ENCODE data around the gene SLC35G4. TPM values are rescaled to one million over a fixed set of nuclear protein-coding genes. Genes with fewer than 3 reads are reported as not detected.

The SLC35G4 gene
- total RNA-seq, 2 donors from 2014 or later: not detected

DNA sequence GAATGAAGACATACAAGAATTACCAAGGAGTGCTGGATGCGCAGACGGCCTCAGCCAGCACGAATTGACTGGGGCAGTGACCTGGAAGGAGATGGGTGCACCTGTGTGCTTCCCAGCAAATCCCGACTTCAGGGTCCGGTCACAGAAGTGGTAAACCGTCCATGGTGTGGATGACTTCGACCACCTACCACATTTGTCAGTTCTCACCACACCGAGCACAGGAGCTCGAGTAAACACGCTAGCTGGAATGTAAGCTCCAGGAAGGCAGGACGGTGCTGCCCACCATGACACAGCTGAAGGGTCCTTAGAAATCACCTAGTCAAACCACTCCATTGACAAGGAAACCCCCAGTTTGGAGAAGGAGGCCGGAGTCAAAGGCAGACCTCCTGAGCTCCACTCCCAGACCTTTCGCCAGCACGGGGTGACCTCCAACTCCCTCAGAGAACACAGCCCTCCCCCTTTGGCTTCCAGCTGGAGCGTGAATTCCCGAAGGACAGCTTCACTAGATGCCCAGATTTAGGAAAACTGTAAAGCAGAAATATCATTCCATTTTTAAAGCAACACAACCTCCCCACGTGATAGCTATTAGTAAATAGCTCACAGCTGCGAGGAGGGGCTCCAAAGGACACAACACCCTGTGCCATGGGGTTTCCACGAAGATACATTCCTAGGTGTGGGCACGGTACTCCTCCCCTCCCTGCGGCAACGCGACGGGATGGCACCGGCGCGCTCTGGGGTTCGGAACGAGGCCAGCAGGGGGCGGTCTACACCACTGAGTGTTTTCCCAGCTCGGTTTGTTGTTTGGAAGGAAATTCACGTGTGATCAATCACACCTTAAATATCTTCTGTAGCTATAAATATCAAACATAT is 45.6 kb downstream of the SLC35G4 start:
- H3K4me3 ChIP-seq: peak overlapping the region; percentile 36
- ATAC-seq (ENCODE audit: insufficient number of reproducible peaks, low FRiP score, low read depth): no peak

DNA sequence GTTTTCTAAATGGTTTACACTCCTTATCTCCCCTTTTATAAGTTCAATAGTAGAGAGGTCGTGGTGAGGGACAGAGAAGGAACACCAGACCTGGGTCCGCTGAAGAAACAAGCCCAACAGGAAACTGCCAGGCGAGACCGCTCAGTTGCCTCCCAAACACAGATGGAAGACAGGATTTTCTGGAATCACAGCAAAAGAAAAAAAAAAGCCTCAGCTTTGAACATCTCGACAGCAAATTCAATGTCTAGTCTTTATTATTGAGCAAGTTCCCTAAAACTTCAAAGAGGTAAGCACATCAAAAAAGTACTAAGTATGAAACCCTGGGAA is 46.2 kb downstream of the SLC35G4 start:
- H3K9me3 ChIP-seq: no peaks in the 10 kb centered on the region
- H3K36me3 ChIP-seq: no peaks in the 10 kb centered on the region
- ATAC-seq (ENCODE audit: insufficient number of reproducible peaks, low FRiP score, low read depth): no peak
- H3K27me3 ChIP-seq (replicated peaks; ENCODE audit: insufficient read depth): no peaks in the 10 kb centered on the region
- H3K4me1 ChIP-seq (ENCODE audit: control insufficient read depth in 1 of 2, low read depth in 2 of 2): no peaks in the 10 kb centered on the region
- DNase-seq (ENCODE audit: low spot score): no peak
- H3K4me3 ChIP-seq: peak overlapping the region; percentile 36
- TF ChIP-seq, protein P1, sequence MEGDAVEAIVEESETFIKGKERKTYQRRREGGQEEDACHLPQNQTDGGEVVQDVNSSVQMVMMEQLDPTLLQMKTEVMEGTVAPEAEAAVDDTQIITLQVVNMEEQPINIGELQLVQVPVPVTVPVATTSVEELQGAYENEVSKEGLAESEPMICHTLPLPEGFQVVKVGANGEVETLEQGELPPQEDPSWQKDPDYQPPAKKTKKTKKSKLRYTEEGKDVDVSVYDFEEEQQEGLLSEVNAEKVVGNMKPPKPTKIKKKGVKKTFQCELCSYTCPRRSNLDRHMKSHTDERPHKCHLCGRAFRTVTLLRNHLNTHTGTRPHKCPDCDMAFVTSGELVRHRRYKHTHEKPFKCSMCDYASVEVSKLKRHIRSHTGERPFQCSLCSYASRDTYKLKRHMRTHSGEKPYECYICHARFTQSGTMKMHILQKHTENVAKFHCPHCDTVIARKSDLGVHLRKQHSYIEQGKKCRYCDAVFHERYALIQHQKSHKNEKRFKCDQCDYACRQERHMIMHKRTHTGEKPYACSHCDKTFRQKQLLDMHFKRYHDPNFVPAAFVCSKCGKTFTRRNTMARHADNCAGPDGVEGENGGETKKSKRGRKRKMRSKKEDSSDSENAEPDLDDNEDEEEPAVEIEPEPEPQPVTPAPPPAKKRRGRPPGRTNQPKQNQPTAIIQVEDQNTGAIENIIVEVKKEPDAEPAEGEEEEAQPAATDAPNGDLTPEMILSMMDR (IDR thresholded peaks at IDR 0.05): no peak
- no peak overlapping the region for H3K27ac ChIP-seq

More for the DNA sequence above, 45.6 kb downstream of the SLC35G4 start:
- no peak overlapping the region for H3K27ac ChIP-seq
- DNase-seq (ENCODE audit: low spot score): no peak
- TF ChIP-seq, protein P1 (IDR thresholded peaks at IDR 0.05): peak; percentile 72
- no peaks in the 10 kb centered on the region for H3K9me3 ChIP-seq
- no peaks in the 10 kb centered on the region for H3K4me1 ChIP-seq (ENCODE audit: control insufficient read depth in 1 of 2, low read depth in 2 of 2)
- H3K27me3 ChIP-seq (replicated peaks; ENCODE audit: insufficient read depth): no peaks in the 10 kb centered on the region
- no peaks in the 10 kb centered on the region for H3K36me3 ChIP-seq

DNA sequence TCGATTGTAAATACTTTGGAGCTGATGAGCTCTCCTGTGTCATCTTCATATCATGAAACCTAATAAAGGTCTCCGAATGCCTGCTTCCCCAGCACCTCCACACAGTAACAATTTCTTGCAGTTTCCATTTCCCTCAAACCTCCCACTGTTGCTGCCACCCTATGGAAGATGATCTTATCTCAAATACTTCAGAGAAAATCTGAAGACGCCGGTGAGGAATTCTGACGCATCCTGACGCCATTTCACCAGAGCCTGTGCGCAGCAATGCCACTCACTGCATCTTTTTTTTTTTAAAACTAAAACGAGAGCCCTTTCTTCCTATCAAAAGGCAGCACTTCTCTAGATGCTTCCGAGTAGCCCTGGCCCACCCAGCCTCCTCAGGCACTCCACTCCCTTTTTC is 47.8 kb downstream of the SLC35G4 start:
- TF ChIP-seq, protein P1 (IDR thresholded peaks at IDR 0.05): no peak
- DNase-seq (ENCODE audit: low spot score): no peak

DNA sequence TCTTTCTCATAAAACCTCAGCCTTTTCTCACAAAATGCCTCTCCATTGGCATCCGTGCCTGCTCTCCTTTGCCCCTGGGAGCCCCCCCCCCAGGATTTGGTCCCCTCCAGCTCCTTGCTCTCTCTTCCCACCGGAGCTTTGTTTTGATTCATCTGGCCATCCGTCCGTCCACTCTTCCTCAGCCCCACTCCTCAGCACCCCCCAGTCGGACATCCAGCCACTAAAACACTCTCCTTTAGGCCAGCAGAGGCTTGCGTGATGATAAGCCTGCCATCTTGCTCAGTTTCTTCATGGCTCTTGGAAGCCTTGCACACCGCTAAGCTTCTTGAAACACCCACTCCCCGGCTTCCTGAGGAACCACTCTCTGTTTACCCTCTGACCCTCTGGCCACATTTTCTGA is 48.2 kb downstream of the SLC35G4 start:
- no peak for ATAC-seq (ENCODE audit: insufficient number of reproducible peaks, low FRiP score, low read depth)
- TF ChIP-seq, protein P1 (IDR thresholded peaks at IDR 0.05): no peak
- no peak overlapping the region for H3K4me3 ChIP-seq
- H3K36me3 ChIP-seq: no peaks in the 10 kb centered on the region
- H3K27me3 ChIP-seq (replicated peaks; ENCODE audit: insufficient read depth): no peaks in the 10 kb centered on the region
- H3K27ac ChIP-seq: no peak overlapping the region
- H3K9me3 ChIP-seq: no peaks in the 10 kb centered on the region
- H3K4me1 ChIP-seq (ENCODE audit: control insufficient read depth in 1 of 2, low read depth in 2 of 2): no peaks in the 10 kb centered on the region
- DNase-seq (ENCODE audit: low spot score): no peak

More for the DNA sequence above, 47.8 kb downstream of the SLC35G4 start:
- no peak for ATAC-seq (ENCODE audit: insufficient number of reproducible peaks, low FRiP score, low read depth)
- no peaks in the 10 kb centered on the region for H3K36me3 ChIP-seq
- no peaks in the 10 kb centered on the region for H3K4me1 ChIP-seq (ENCODE audit: control insufficient read depth in 1 of 2, low read depth in 2 of 2)
- H3K4me3 ChIP-seq: no peak overlapping the region
- H3K9me3 ChIP-seq: no peaks in the 10 kb centered on the region
- H3K27me3 ChIP-seq (replicated peaks; ENCODE audit: insufficient read depth): no peaks in the 10 kb centered on the region
- H3K27ac ChIP-seq: no peak overlapping the region

- TF ChIP-seq, protein P1 (IDR thresholded peaks at IDR 0.05): no peak
- Histone ChIP-seq H3K27me3 (replicated peaks; ENCODE audit: insufficient read depth) (no peaks in the 10 kb centered on the region), H3K4me1 (ENCODE audit: control insufficient read depth in 1 of 2, low read depth in 2 of 2) (no peaks in the 10 kb centered on the region), H3K9me3 (no peaks in the 10 kb centered on the region), H3K27ac (no peak overlapping the region), H3K4me3 (no peak overlapping the region), H3K36me3 (no peaks in the 10 kb centered on the region)
- ATAC-seq (ENCODE audit: insufficient number of reproducible peaks, low FRiP score, low read depth) (no peak), DNase-seq (ENCODE audit: low spot score) (no peak)
Observed at GRCh38 chr18:11658019-11658418, 48.6 kb downstream of the SLC35G4 start.
